Right ventricle myocardium inferior (tissue), 1 donor: ENCODE data around the gene CTR9. TPM values are rescaled to one million over a fixed set of nuclear protein-coding genes. Genes with fewer than 3 reads are reported as not detected.

Experiments used
- ATAC-seq: fragments of 200-7000 bp; cut with Tn5 transposase; one replicate; pipeline ENCODE4 v1.9.1; 2020; ENCODE audit warnings: mild to moderate bottlenecking, moderate library complexity
- DNase-seq: peaks from one replicate; pipeline ENCODE4 v3.0.0; 2021; ENCODE audit errors: missing footprints
- intact Hi-C: fragments of 100-400 bp; cut with DNase I; formaldehyde crosslinking; loops from one replicate; pipeline ENCODE4 v1.11.0; 2022
- total RNA-seq: library from RNA; stranded (reverse); fragmentation: NEBNext Ultra II Directional; extraction: Animal tissue kit (Norgen Biotek cat#: 25700); gene quantifications from one replicate; pipeline ENCODE4 v1.2.1, GENCODE V29; 2021
- donor health status: DM: no; HTN: yes; CAD: no; lungs with severe emphysema.

CTR9 gene
- total RNA-seq, 1 donor from 2014 or later, result 20.6 TPM

DNA sequence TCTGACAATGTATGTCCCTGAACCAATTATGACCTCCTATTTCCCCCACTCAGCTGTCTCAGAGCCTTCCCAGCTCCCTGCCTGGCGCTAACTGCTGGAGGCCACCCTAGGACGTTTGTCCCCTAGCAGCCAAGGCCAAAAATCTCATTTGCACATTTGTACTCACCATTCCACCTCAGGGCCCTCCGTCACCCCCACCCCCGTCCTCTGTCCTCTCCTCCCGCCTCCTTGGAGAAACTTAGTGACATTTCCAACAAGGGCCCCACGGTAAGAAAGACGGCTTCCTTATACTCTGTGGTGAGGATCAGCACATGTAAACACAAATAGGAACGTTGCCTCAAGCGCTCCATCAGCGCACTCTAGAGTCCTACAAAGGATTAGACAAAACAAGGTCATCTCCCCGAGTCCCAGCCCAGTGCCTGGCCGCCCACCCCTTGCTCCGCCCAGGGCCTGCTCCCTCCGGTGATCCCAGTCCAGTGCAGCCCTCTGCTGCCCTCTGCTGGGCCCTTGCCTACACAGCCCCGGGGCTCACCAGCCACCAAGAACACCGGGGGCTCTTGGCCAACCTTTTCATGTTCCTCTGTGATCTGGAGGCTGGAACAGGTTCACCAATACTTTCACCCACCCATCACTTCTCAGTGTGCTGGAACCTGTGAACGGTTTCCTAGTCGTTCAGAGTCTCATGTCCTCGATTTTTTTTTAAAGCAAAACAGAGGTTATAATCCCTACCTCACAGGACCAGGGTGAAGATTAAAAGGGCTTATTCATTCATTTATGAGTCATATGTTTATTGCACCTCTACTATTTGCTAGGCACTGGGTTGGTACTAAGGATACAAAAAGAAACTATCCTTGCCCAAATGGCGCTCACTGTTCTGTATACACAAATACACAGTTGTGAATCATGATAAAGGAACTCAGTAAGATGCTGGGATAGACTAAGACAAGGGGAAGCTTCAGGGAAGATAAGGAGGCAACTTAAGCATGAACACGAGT lies 15.3 kb upstream of the CTR9 start:
- peak; percentile 100 for ATAC-seq
- DNase-seq, result peak; percentile 98
- intact Hi-C loops, result loop anchor here (1.0 to 5.0 kb wide), 5 partner anchors 113 to 329 kb away; partner anchors contain the start of genes LYVE1 and RNF141

DNA sequence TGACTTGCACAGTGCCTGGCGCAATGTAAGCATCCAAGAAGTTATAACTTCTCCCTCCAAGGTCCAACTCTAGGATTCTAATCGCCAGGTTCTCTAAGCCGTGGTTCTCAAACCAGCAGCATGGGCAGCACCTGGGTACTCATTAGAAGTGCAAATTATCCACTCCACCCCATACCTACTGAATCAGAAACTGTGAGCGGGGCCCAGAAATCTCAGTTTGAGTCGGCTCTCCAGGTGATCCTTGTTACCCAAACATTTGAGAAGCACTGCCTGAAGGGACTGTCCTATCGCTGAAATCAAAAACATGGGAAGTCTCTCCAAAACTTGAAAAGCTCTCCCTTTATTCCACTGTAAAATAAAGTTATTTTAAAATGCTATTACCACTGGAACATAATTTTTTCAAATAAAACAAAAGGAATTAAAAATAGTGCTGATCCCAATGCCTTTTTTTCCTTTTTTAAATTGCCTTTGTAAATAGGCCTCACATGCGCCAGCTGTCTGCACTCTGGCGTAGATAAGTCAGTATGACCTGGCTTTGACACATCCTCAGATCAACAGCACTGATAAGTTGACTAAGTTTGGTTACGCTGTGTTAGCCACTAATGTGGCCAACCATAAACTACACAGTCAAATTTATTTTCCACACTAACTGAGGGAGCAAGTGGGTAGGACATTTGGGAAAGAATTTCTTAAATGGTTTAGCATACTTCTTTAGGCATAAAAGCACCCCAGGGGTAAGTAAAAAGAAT lies 8.4 kb upstream of the CTR9 start:
- no peak for ATAC-seq
- intact Hi-C loops, result loop anchor here (5.0 kb wide), 1 partner anchor 770 kb away; no protein-coding TSS in a partner anchor
- no peak for DNase-seq

DNA sequence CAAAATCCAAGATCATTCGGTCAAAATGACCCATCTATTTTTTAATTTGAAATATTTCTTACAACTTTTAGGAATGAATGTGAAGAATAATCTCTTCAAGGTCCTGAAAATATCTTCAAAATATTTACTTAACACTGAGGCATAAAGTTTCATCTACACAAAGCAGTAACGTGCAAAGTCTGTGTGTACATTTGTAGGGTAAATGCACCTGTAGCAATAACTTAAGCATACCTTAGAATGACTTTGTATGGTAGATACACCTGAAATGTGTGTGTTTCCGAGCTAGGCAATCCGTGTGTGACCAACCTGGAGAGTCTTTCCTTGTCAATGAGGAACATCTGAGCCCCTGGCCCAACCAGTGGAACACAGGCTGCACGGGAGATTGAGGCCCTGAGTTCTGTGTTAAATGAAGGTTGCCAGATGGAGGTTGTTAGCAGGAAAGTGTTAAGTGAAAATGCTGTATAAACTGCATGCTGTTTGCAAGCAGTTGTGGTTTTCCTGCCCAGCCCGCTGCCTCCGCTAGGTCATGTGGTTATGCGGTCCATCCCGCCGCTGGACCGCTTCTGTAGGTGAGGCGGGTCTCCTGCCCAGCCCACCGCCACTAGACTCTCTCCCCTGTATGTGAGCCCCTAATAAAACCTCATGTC lies 7.6 kb upstream of the CTR9 start:
- ATAC-seq, result no peak
- intact Hi-C loops, result loop anchor here (5.0 kb wide), 1 partner anchor 771 kb away; no protein-coding TSS in a partner anchor
- peak; percentile 70 for DNase-seq

- intact Hi-C loops, result loop anchor here (5.0 kb wide), 1 partner anchor 772 kb away; no protein-coding TSS in a partner anchor
- ATAC-seq, result no peak
Observed at GRCh38 chr11:10744206-10744605, 6.8 kb upstream of the CTR9 start.

DNA sequence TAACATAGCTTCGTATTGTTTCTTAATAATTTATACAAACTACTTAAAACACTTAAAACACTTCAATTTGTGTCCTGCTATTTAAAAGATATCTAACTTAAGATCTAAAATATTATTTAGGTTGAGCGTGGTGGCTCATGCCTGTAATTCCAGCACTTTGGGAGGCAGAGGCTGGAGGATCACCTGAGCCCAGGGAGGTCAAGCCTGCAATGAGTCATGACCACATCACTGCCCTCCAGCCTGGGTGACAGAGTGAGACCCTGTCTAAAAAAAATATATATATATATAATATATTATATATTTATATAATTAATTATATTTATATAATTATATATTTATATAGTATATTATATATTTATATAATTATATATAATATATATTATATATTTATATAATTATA lies 4.2 kb upstream of the CTR9 start:
- intact Hi-C loops, result no loop called here
- no peak for ATAC-seq

More at GRCh38 chr11:10744206-10744605, 6.8 kb upstream of the CTR9 start:
- DNase-seq, result no peak

GRCh38 chr11:10747733-10748132 lies 3.3 kb upstream of the CTR9 start:
- ATAC-seq (no peak), DNase-seq (no peak)
- intact Hi-C loops, result no loop called here

More for the DNA sequence above, 4.2 kb upstream of the CTR9 start:
- DNase-seq, result no peak

GRCh38 chr11:10749476-10749875 lies 1.6 kb upstream of the CTR9 start:
- DNase-seq (no peak), ATAC-seq (no peak)
- intact Hi-C loops, result no loop called here

GRCh38 chr11:10751581-10751940 lies 515 bp downstream of the CTR9 start:
- DNase-seq (no peak), ATAC-seq (peak; percentile 17)
- intact Hi-C loops, result no loop called here

- DNase-seq, result no peak
- no peak for ATAC-seq
- intact Hi-C loops, result no loop called here
Observed at GRCh38 chr11:10752061-10752460, 1.0 kb downstream of the CTR9 start.

DNA sequence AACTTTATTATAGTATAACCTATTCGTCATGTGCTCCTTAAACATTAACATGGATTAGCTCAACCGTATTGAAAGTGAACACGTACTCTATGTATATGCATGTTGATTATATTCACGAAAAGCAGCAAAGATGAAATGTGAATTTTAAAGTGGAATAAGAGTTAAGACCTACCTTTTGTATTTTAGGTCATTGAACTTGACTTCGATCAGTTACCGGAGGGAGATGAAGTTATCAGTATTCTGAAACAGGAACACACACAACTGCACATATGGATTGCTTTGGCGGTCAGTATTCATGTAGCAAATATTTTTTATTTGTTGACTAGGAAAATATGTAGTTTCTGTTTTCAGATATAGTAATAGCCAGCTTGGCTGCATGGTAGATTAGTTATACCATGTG lies 1.4 kb downstream of the CTR9 start:
- intact Hi-C loops, result no loop called here

GRCh38 chr11:10758957-10759356 lies 7.9 kb downstream of the CTR9 start:
- no peak for DNase-seq
- intact Hi-C loops, result no loop called here
- ATAC-seq, result no peak

More for the DNA sequence above, 1.4 kb downstream of the CTR9 start:
- DNase-seq (no peak), ATAC-seq (no peak)

- ATAC-seq (no peak), DNase-seq (no peak)
- intact Hi-C loops, result no loop called here
Observed at GRCh38 chr11:10761085-10761698, 10.1 kb downstream of the CTR9 start.

- intact Hi-C loops, result no loop called here
- no peak for ATAC-seq
- no peak for DNase-seq
Observed at GRCh38 chr11:10762185-10762584, 11.1 kb downstream of the CTR9 start.

DNA sequence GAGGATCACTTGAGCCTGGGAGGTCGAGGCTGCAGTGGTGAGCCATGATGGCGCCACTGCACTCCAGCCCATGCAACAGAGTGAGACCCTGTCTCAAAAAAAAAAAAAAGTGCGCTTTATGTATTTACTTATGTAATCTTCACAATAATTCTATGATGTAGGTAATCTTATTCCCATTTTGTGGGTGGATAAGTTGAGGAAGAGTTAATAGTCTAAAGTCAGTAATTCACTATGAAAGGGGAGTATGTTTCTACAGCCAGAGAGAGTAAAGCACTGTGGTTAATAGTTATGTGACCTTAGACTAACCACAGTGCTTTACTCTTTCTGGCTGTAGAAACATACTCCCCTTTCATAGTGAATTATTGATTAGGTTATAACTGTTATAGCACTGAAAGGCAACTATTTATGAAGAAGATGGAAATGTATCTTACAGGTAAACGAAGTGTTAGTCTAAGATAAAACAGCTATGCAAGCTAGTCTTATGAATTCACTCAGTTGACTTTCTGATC lies 11.9 kb downstream of the CTR9 start:
- intact Hi-C loops, result no loop called here
- DNase-seq, result no peak

DNA sequence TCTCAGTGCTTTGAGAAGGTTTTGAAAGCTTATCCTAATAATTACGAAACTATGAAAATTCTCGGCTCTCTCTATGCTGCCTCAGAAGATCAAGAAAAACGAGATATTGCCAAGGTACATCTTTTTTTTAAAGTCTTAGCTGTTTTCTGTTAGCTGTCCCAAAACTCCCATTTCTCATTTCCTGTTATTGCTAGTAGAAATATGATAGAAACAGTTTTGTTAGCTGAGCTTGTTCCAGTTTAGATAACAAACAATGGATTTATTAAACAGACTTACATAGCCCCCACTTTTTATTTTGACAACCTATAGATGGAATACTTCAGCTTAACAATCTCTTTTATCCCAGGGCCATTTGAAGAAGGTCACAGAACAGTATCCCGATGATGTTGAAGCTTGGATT lies 12.7 kb downstream of the CTR9 start:
- ATAC-seq, result no peak
- DNase-seq, result no peak
- intact Hi-C loops, result no loop called here

More for the DNA sequence above, 11.9 kb downstream of the CTR9 start:
- ATAC-seq, result no peak

GRCh38 chr11:10764412-10764811 lies 13.4 kb downstream of the CTR9 start:
- ATAC-seq (no peak), DNase-seq (no peak)
- intact Hi-C loops, result no loop called here

DNA sequence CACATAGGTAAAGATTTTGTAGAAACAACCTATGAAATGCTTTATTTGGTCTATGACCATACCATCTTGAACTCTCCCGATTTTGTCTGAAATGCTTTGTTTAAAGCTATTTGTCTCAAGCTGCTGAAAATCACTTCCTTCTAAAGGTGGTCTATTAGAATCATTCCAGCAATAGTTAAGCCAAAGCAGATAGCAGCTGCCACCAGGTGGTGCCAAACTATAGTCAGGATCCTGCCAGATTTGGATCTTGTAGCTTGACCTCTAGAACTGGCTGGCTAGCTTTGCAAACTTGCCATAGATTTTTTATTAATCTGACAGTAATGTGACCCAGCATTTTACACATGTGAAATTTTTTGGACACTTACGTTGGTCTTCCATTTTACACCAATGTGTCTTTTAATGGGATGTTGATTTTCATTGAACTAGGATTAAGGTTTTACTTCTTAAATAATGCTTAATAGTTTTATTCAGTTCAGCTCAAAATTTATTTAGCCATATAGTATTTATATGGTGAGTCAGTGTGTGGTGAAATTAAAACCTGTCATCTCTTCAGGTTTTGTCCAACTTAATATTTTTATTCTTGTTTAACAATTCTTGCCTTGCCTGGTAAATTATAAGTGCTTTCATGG lies 19.7 kb downstream of the CTR9 start:
- ATAC-seq (peak; percentile 52), DNase-seq (no peak)
- intact Hi-C loops, result no loop called here

DNA sequence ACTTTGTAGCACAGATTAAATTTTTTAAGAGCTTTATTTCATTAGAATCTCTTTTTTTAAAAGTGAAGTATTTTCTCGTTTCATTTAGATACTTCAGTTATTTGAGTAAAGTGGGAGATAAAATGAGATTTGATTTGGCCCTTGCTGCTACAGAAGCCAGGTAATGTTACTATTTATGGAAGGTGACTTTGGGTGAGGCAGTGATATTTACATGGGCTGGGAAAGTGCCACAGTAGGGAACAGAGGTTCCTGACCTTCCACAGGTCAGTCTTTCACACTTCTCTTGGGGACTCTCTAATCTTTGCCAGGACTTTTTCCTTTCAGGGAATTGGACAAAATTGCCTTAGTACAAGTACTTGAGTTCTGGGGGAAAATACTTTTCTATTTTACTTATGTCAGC lies 20.4 kb downstream of the CTR9 start:
- intact Hi-C loops, result no loop called here
- ATAC-seq, result peak; percentile 71
- no peak for DNase-seq
